GM18526 (cell line): ENCODE measurements around the gene CPHXL2.

Experiments
- POLR2A ChIP-seq: IDR thresholded peaks from 3 replicates; pipeline ENCODE4 v1.6.1; 2011; ENCODE audit not compliant: insufficient read length; ENCODE audit errors: extremely low read depth

CPHXL2 gene

DNA sequence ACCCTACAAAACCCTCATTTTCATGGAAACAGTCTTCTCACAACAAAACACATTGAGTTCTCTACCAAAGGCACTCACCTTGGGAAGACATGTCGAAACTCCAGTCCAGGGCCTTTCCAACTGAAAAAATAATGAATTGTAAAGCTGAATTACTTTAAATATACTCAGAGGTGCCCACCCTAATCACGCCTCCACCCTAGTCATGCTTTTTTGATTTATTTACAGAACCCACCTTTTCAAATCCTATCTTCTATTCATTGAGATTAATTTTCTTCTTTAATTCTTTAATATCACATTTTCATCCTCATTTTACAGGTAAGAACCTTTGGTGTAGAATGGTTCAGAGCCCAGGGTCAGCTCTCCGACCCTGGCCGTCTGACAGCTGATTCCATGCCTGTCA is at the start of gene CPHXL2:
TSS of gene CPHXL2 (minus strand) at position 101 of the 400 bp plus-strand sequence. CDS start at position 91, 10 bp downstream.
- no peak for TF ChIP-seq POLR2A

DNA sequence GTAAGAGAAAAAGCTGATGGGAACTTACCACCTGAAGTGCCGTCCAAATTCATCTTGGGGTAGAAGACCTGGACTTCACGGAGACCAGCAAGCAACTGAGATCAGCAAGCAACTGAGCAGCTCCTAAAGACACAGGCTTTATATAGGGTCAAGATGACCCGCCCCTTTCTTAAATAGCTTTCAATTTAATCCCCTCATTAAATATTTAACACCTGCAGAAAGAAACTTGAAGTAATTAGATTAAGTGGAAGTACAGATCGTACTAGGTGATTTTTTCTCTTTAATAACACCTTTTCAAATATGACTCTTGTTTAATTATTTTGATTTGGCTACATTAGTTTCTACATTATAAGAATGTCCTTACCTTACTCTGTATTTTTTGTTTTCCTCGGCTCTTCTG is 49.6 kb upstream of the CPHXL2 start, which contains the start of gene CPHXL:
TSS of gene CPHXL (minus strand) at position 101 of the 400 bp plus-strand sequence. CDS start at position 53, 48 bp downstream.
- no peak for TF ChIP-seq POLR2A

- no peak for TF ChIP-seq POLR2A
These were observed 41.6 kb upstream of the CPHXL2 start for GRCh38 chr16:75718452-75718851.

- no peak for TF ChIP-seq POLR2A
These were observed 37.9 kb upstream of the CPHXL2 start for GRCh38 chr16:75714661-75715060.

GRCh38 chr16:75710344-75710743 is 33.5 kb upstream of the CPHXL2 start:
- no peak for TF ChIP-seq POLR2A

- TF ChIP-seq POLR2A = no peak
These were observed 26.5 kb upstream of the CPHXL2 start for GRCh38 chr16:75703306-75703705.

- TF ChIP-seq POLR2A = no peak
These were observed 25.4 kb upstream of the CPHXL2 start for GRCh38 chr16:75702242-75702641.

- no peak for TF ChIP-seq POLR2A
These were observed 24.6 kb upstream of the CPHXL2 start, which contains the start of gene DUXB for GRCh38 chr16:75701361-75701760. Gene DUXB (minus strand): TSS chr16:75701461. CDS start chr16:75701418, 43 bp downstream.

- TF ChIP-seq POLR2A = no peak
These were observed 20.8 kb upstream of the CPHXL2 start for GRCh38 chr16:75697571-75697970.

DNA sequence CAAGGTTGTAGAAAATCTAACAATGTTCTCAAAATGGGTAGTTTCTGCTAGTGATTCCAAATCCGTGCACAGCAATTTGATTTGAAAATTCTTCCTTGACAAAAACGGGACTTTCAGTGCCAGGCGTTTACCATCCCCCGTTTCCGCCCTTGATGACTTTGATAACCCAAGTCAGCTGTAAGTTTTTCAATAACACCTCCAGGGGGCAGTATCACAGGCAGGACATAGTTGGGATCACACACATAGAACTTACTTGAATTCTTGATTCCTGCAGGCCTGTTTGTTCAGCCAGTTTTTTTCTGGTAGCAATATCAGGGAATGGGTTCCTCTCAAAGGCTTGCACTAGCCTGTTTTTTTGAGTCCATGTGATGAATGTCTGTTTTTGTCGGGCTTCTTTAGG is 18.9 kb upstream of the CPHXL2 start:
- no peak for TF ChIP-seq POLR2A

- no peak for TF ChIP-seq POLR2A
These were observed 10.6 kb upstream of the CPHXL2 start for GRCh38 chr16:75687361-75687760.

GRCh38 chr16:75682308-75682707 is 5.5 kb upstream of the CPHXL2 start:
- no peak for TF ChIP-seq POLR2A

DNA sequence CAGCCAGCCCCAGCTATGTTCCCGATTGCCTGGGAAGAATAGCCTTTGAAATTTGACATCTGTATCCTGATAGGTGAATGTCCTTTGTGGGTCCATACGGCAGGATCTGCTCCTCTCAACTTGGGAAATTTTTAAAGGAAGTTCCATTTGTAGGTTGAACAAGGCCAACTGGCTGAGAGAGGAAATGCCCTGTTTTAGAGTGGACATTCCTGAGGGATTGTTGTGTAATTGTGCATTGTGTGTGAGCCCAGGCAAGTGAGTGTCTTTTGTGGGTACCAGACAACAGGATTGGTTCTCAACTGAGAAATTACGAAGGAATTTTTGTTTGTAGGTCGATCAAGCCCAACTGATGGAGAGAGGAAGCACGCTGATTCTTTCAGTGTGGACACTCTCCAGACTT is 2.6 kb upstream of the CPHXL2 start:
- no peak for TF ChIP-seq POLR2A

- TF ChIP-seq POLR2A = no peak
These were observed 9.3 kb downstream of the CPHXL2 start for GRCh38 chr16:75667503-75667902.

DNA sequence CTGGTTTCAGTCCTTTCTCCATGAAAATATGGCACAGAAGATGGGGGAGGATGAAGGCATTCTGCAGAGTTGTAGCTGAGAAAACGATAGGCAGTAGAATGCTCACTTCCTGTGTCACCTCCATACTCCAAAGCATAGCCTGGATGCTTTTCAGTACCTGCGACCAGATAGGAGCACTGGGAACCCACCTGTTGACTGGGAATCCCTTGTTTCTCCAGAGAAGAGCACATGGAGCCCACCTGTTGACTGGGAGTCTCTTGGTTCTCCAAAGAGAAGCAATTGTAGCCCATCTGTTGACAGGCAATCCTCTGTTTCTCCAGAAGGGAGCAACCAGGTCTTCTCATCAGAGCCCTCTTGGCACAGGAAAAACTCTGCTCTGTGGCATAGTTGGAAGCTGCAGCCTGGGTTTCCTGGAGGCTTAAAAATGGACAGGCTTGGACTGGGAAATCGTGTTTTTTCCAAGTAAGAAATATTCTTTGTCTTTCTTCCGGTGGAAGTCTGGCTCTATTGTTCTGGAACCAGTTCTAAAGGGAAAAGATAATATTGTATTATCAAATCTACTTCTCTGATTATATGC is 16.0 kb downstream of the CPHXL2 start:
- no peak for TF ChIP-seq POLR2A

GRCh38 chr16:75660321-75660720 is 16.5 kb downstream of the CPHXL2 start:
- TF ChIP-seq POLR2A = no peak

GRCh38 chr16:75658175-75658574 is 18.6 kb downstream of the CPHXL2 start:
- no peak for TF ChIP-seq POLR2A
